GM21786 (cell line): ENCODE measurements around the gene UCK2.

Experiments
- ATAC-seq: cut with Tn5 transposase; IDR thresholded peaks from one replicate; pipeline ENCODE4 v1.9.1; 2021; ENCODE audit not compliant: unreplicated experiment

Gene UCK2

GRCh38 chr1:165833358-165833757, 5.9 kb downstream of the UCK2 start:
- no peak for ATAC-seq

- ATAC-seq: no peak
Measured at GRCh38 chr1:165834229-165834628, 6.8 kb downstream of the UCK2 start.

GRCh38 chr1:165834881-165835280, 7.5 kb downstream of the UCK2 start:
- no peak for ATAC-seq

- no peak for ATAC-seq
Measured at GRCh38 chr1:165836664-165837482, 9.5 kb downstream of the UCK2 start.

GRCh38 chr1:165837838-165838364, 10.5 kb downstream of the UCK2 start:
- ATAC-seq: no peak

GRCh38 chr1:165840423-165840822, 13.0 kb downstream of the UCK2 start:
- ATAC-seq: no peak

GRCh38 chr1:165841582-165842017, 14.2 kb downstream of the UCK2 start:
- ATAC-seq: peak; percentile 46

GRCh38 chr1:165842023-165842670, 14.7 kb downstream of the UCK2 start:
- ATAC-seq: no peak

GRCh38 chr1:165842671-165843129, 15.3 kb downstream of the UCK2 start:
- peak; percentile 51 for ATAC-seq

GRCh38 chr1:165843304-165843703, 15.9 kb downstream of the UCK2 start:
- ATAC-seq: no peak

GRCh38 chr1:165844114-165844798, 16.8 kb downstream of the UCK2 start:
- ATAC-seq: no peak

- ATAC-seq: no peak
Measured at GRCh38 chr1:165844933-165845332, 17.5 kb downstream of the UCK2 start.

- no peak for ATAC-seq
Measured at GRCh38 chr1:165845569-165845968, 18.2 kb downstream of the UCK2 start.

- peak; percentile 36 for ATAC-seq
Measured at GRCh38 chr1:165845992-165846748, 18.8 kb downstream of the UCK2 start.

- no peak for ATAC-seq
Measured at GRCh38 chr1:165847486-165847885, 20.1 kb downstream of the UCK2 start.

- no peak for ATAC-seq
Measured at GRCh38 chr1:165849353-165850133, 22.1 kb downstream of the UCK2 start.

- peak; percentile 85 for ATAC-seq
Measured at GRCh38 chr1:165851034-165851658, 23.7 kb downstream of the UCK2 start.

GRCh38 chr1:165852871-165853270, 25.5 kb downstream of the UCK2 start:
- ATAC-seq: no peak

- ATAC-seq: no peak
Measured at GRCh38 chr1:165853528-165854075, 26.2 kb downstream of the UCK2 start.
